Cardiac muscle cell (in vitro differentiated cells and primary cell): ENCODE measurements around the gene RNF115. TPM values are rescaled to one million over a fixed set of nuclear protein-coding genes. Genes with fewer than 3 reads are reported as not detected.

Experiments
- DNase-seq, 2 donors: peaks; one replicate each; pipeline versions ENCODE4 v3.0.0 to v3.0.0-alpha.2; 2010 to 2017; ENCODE audit warnings: low read depth in 1 of 2, low spot score in 1 of 2
- H3K27ac ChIP-seq: fragments of 200-600 bp; sonication (generic); 2 replicates; pipeline ENCODE4 v1.5.1; 2016
- H3K27me3 ChIP-seq: fragments of 200-600 bp; sonication (generic); 2 replicates; pipeline ENCODE4 v1.6.0; 2016; ENCODE audit warnings: control low read depth
- H3K36me3 ChIP-seq: fragments of 200-600 bp; sonication (generic); 2 replicates; pipeline ENCODE4 v1.5.1; 2016; ENCODE audit warnings: control low read depth
- H3K4me1 ChIP-seq: fragments of 200-600 bp; sonication (generic); 2 replicates; pipeline ENCODE4 v1.8.1; 2017; ENCODE audit warnings: low read depth, mild to moderate bottlenecking, mixed run types
- H3K4me3 ChIP-seq: fragments of 200-600 bp; sonication (generic); 2 replicates; pipeline ENCODE4 v1.5.1; 2016; ENCODE audit warnings: mild to moderate bottlenecking
- H3K9me3 ChIP-seq: fragments of 200-600 bp; sonication (generic); 2 replicates; pipeline ENCODE4 v1.5.1; 2017; ENCODE audit warnings: low read depth, mild to moderate bottlenecking, control low read depth
- polyA plus RNA-seq: library from polyadenylated mRNA; unstranded; fragments of >200 nt; fragmentation: Nextera tagmentation; extraction: Ambion mirVana; gene quantifications from 2 replicates; pipeline ENCODE4 v1.2.1, GENCODE V29; 2016
- total RNA-seq: library from RNA; depleted of rRNA; stranded (reverse); fragments of >200 nt; gene quantifications from 2 replicates; pipeline ENCODE4 v1.2.3, GENCODE V29; 2016
- TF ChIP-seq, protein P1 (sequence below): IDR thresholded peaks from 2 replicates; pipeline ENCODE4 v1.5.1; 2012; ENCODE audit warnings: low read depth, mild to moderate bottlenecking, low read length

Gene RNF115
- total and polyA plus RNA-seq, 2 experiments from 2014 or later, result 12.9 to 18.8 TPM

DNA sequence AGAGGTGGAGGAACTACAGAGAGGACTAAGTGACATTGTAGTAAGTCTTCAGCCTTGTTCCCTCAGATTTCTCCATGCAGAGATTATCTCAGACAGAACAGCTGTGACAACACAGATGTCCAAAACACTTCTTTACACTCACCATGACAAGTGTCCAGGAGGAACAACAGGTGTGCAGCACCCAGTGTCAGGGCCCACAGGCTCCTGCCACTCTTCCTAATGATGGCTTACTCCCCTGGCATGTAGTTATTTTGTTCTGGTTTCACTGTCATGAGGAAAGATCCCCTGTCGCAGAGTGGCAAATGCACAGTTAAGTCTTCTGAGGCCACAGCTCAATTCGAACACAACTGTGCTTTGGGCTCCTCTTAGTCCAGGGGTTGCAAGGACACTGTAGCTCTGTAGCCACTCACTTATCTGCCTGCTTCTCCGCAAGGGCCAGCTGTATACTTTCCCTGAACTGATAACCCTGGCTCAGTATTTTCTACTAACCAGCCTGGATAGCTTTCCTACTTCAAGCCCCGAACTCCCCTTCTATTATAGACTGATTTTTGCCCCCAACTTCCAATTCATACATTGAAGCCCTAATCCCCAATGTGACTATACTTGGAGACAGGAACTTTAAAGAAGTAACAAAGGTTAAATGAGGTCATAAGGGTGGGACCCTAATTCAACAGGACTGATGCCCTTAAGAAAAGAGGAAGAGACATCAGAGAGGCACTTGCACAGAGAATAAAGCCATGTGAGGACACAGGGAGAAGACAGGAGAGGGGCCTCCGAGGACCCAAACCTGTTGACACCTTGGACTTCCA is 127.9 kb downstream of the RNF115 start:
- Histone ChIP-seq H3K36me3 (no peaks in the 10 kb centered on the region), H3K4me1 (peaks cover 16% of the 10 kb centered on the region), H3K27ac (peak overlapping the region; percentile 82), H3K4me3 (no peak overlapping the region), H3K27me3 (no peaks in the 10 kb centered on the region), H3K9me3 (no peaks in the 10 kb centered on the region)
- TF ChIP-seq, protein P1, sequence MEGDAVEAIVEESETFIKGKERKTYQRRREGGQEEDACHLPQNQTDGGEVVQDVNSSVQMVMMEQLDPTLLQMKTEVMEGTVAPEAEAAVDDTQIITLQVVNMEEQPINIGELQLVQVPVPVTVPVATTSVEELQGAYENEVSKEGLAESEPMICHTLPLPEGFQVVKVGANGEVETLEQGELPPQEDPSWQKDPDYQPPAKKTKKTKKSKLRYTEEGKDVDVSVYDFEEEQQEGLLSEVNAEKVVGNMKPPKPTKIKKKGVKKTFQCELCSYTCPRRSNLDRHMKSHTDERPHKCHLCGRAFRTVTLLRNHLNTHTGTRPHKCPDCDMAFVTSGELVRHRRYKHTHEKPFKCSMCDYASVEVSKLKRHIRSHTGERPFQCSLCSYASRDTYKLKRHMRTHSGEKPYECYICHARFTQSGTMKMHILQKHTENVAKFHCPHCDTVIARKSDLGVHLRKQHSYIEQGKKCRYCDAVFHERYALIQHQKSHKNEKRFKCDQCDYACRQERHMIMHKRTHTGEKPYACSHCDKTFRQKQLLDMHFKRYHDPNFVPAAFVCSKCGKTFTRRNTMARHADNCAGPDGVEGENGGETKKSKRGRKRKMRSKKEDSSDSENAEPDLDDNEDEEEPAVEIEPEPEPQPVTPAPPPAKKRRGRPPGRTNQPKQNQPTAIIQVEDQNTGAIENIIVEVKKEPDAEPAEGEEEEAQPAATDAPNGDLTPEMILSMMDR, result no peak
- peak in 1 of 2 donors; percentile 44 for DNase-seq

DNA sequence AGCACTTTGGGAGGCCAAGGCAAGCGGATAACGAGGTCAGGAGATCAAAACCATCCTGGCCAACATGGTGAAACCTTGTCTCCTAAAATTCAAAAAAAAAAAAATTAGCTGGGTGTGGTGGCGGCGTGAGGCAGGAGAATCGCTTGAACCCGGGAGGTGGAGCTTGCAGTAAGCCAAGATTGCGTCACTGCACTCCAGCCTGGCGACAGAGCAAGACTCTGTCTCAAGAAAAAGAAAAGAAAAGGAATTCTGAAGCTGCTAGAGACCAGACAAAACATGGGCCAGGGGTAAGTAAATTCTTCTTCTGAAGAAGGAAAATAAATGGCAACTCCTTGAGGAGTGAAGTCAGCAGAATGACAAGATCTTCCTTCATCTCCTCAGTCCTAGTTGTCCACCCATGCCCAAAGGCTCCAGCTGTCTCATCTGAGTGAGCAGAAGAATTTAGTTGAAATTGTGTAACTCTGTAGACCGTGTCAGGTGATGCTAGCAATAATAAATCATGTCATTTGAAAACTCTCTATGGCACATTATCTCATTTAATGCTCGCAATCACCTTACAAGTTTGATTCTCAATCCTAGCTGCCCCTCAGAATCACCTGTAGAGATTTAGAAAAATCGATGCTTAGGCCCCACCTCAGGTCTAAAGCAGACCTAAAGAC is 131.0 kb downstream of the RNF115 start:
- Histone ChIP-seq H3K27me3 (no peaks in the 10 kb centered on the region), H3K4me3 (no peak overlapping the region), H3K9me3 (no peaks in the 10 kb centered on the region), H3K36me3 (no peaks in the 10 kb centered on the region), H3K27ac (no peak overlapping the region), H3K4me1 (peaks cover 13% of the 10 kb centered on the region)
- DNase-seq, result no peak
- TF ChIP-seq, protein P1, result no peak

DNA sequence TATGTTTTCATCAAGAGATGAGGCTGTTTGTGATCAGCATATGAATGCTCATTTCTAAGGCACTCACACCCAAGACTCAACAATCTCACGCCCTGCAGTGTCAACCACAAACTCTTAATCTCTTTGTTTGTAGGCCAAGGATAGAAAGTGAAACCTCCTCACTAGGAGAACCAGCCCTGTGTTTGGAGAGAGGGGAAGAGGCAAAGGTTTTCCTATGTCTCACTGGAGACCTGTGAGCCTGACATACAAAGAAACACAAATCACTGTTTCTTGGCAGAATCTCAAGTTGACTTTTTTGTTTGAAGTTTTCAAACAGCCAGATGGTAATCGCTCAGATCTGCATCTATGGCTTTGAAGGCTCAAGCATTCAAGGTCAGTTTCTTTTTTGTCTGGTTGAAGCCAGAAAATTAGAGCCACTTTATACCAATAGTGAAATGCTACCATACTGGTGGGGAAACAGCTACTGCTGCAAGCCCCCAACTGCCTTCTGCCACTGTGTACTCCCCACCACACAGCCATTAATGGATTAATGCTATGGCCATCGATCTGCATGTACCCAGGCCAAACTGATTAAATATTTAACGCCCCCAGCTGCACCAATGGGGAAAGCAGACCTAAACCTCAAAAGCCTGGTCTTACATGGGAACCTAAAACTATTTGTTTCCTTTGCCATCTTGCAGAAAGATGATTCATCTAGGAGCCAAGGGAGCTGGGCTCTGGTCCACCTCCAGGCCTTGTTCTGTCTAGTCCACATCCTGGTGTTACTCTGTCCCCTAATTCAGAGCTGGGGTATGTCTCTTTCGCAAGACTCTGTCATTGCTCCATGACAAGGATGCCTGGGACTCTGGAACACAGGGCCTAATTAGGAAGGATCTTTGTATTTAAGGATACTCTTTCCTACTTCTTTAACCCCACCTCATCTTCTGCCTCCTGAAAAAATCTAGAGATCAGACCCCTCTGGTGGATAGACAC is 133.0 kb downstream of the RNF115 start:
- Histone ChIP-seq H3K27me3 (no peaks in the 10 kb centered on the region), H3K27ac (no peak overlapping the region), H3K9me3 (no peaks in the 10 kb centered on the region), H3K4me1 (peaks cover 6% of the 10 kb centered on the region), H3K4me3 (no peak overlapping the region), H3K36me3 (no peaks in the 10 kb centered on the region)
- TF ChIP-seq, protein P1, result no peak
- DNase-seq, result peak in 1 of 2 donors; percentile 60

DNA sequence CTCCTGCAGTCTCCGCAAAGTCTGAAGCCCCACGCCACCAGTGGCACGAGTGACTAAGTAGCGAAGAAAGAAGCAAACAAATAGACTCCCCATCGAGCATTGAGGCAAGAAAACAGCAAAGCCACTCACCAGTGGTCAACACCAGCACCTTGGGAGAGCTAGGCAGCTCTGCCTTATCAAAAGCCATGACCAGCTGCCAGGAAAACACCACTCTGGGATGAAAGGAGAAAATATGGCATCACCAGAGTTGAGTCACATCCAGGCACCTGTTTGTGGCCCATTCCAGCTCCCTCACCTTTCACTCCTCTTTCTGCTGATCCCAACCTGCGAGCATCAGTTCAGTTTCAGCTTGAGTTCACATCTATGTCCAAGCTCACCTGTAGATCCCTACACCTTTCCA is 134.0 kb downstream of the RNF115 start:
- Histone ChIP-seq H3K27me3 (no peaks in the 10 kb centered on the region), H3K36me3 (no peaks in the 10 kb centered on the region), H3K27ac (no peak overlapping the region), H3K4me1 (no peaks in the 10 kb centered on the region), H3K9me3 (no peaks in the 10 kb centered on the region), H3K4me3 (no peak overlapping the region)
- TF ChIP-seq, protein P1, result no peak
- no peak for DNase-seq

DNA sequence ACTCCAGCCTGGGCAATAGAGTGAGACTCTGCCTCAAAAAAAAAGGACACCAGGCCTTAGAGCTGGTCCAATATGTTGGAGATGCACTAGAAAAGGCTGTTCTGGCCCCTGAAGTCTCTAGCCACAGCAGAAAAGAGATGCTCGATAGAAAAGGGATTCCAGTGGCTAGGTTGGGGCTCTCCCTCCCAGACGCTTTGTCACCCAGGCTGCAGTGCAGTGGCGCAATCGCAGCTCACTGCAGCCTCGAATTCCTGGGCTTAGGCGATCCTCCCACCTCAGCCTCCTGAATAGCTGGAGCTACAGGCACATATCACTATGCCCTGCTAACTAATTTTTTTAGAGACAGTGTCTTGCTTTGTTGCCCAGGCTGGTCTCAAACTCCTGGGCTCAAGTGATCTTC is 135.0 kb downstream of the RNF115 start:
- no peak for DNase-seq
- no peaks in the 10 kb centered on the region for H3K4me1 ChIP-seq
- H3K4me3 ChIP-seq, result no peak overlapping the region

More for the DNA sequence above, 135.0 kb downstream of the RNF115 start:
- TF ChIP-seq, protein P1, result no peak
- H3K9me3 ChIP-seq, result no peaks in the 10 kb centered on the region
- no peaks in the 10 kb centered on the region for H3K27me3 ChIP-seq
- H3K36me3 ChIP-seq, result no peaks in the 10 kb centered on the region
- no peak overlapping the region for H3K27ac ChIP-seq
